HL-60 (cell line): ENCODE measurements around the gene AP3D1.

ENCODE experiments used
- DNase-seq, 2 experiments: peaks; one replicate each; pipeline ENCODE4 v3.0.0-alpha.2; 2010 to 2020; ENCODE audit warnings: low read depth in 1 of 2, low spot score in 1 of 2
- H3K27ac ChIP-seq: fragments of 250-450 bp; sonication (Bioruptor Pico); replicated peaks from 2 replicates; pipeline ENCODE4 v1.5.1; 2020; ENCODE audit warnings: mild to moderate bottlenecking, moderate library complexity
- H3K27me3 ChIP-seq: fragments of 250-450 bp; sonication (Bioruptor Pico); 2 replicates; pipeline ENCODE4 v1.5.1; 2021; ENCODE audit warnings: mild to moderate bottlenecking, moderate library complexity; ENCODE audit not compliant: insufficient read depth, poor library complexity, severe bottlenecking
- H3K4me3 ChIP-seq: replicated peaks from 2 replicates; pipeline ENCODE4 v1.5.1; 2011; ENCODE audit warnings: mild to moderate bottlenecking, control low read depth, low read length; ENCODE audit not compliant: insufficient read depth
- CTCF ChIP-seq: IDR thresholded peaks from one replicate; pipeline ENCODE4 v1.5.1; 2011; ENCODE audit warnings: low read length, control low read depth, inconsistent platforms; ENCODE audit not compliant: insufficient read depth
- GABPA ChIP-seq: IDR thresholded peaks from 2 replicates; pipeline ENCODE4 v1.6.1; 2012; ENCODE audit warnings: low read depth
- POLR2AphosphoS5 ChIP-seq: IDR thresholded peaks from 2 replicates; pipeline ENCODE4 v1.6.1; 2012; ENCODE audit warnings: low read depth
- REST ChIP-seq: IDR thresholded peaks from 2 replicates; pipeline ENCODE4 v1.6.1; 2012; ENCODE audit warnings: low read depth; ENCODE audit not compliant: insufficient replicate concordance
- SPI1 ChIP-seq: IDR thresholded peaks from 2 replicates; pipeline ENCODE4 v1.6.1; 2012; ENCODE audit warnings: low read depth, mild to moderate bottlenecking, borderline replicate concordance

Gene AP3D1

GRCh38 chr19:2168619-2169424, 17.5 kb upstream of the AP3D1 start:
- Histone ChIP-seq H3K27me3 (no peaks in the 10 kb centered on the region), H3K27ac (peak overlapping the region; percentile 82), H3K4me3 (peak overlapping the region; percentile 30)
- TF ChIP-seq GABPA = no peak
- peak; percentile 7; the same call in 1 of the 2 replicates for TF ChIP-seq POLR2AphosphoS5
- DNase-seq = peak; percentile 74 to 80

- no peak for TF ChIP-seq REST
- peak; percentile 30; the same call in 1 of the 2 replicates for TF ChIP-seq SPI1
- TF ChIP-seq CTCF = no peak
- Histone ChIP-seq H3K27me3 (no peaks in the 10 kb centered on the region), H3K27ac (peak overlapping the region; percentile 82), H3K4me3 (peak overlapping the region; percentile 30)
- peak; percentile 63 to 89 for DNase-seq
Observed at GRCh38 chr19:2167896-2168618, 16.7 kb upstream of the AP3D1 start.

GRCh38 chr19:2166741-2167738, 15.7 kb upstream of the AP3D1 start:
- Histone ChIP-seq H3K27me3 (no peaks in the 10 kb centered on the region), H3K4me3 (peak overlapping the region; percentile 13), H3K27ac (peak overlapping the region; percentile 82)
- TF ChIP-seq GABPA (no peak), SPI1 (no peak), REST (no peak), POLR2AphosphoS5 (no peak), CTCF (no peak)
- no peak for DNase-seq
